Subcutaneous adipose tissue (tissue), 4 donors: ENCODE data around the gene PID1. TPM values are rescaled to one million over a fixed set of nuclear protein-coding genes. Genes with fewer than 3 reads are reported as not detected.

Experiments used
- total RNA-seq, 4 donors: library from RNA; depleted of rRNA; stranded (reverse); fragments of >200 nt; gene quantifications; one replicate each; pipeline ENCODE4 v1.1.0, GENCODE V29; 2016
- TF ChIP-seq, protein P1 (sequence below): fragments of 450-650 bp; IDR thresholded peaks from one replicate; pipeline ENCODE4 v1.5.1; 2016; ENCODE audit warnings: low read depth, mild to moderate bottlenecking, control low read depth, antibody characterized with exemption, moderate library complexity

The PID1 gene
- total RNA-seq, 4 donors from 2014 or later: 25.8 to 59.9 (median 58.4) TPM

DNA sequence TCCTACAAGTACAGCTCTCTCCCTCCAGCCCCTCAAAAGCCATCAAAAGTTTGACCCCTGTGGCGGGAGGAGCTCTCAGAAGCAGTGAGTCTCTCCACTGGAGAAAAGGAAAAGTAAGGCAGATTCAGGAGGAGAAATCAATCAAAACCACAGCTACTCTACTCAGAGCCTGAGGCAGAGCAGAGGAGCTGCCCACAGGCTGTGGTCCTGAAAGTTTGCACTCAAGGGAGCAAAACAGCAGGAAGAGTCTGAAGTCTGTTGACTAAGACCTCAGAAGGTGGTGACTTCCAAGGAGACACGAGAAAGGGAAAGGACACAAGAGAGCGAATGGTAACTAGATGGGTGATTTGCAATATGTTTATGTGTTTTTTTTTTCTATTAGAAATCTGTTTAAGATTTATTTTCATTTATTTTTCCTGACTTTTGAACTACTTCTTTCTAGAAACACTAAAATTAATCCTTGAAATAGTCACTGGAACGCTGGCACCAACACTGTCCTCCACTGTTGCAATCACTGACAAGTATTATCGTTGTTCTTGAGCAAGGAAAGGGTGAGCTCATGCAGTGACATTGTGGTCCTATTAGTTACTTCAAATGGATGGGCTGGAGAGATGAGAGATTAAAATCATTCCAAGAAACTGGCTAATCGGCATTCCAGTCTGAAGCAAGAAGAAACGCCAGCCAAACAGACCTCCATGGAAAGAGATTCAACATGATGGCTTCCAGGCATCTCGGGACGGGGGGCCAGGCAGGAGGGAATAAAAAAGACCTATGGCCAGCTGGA, 35.8 kb downstream of the PID1 start:
- TF ChIP-seq, protein P1, sequence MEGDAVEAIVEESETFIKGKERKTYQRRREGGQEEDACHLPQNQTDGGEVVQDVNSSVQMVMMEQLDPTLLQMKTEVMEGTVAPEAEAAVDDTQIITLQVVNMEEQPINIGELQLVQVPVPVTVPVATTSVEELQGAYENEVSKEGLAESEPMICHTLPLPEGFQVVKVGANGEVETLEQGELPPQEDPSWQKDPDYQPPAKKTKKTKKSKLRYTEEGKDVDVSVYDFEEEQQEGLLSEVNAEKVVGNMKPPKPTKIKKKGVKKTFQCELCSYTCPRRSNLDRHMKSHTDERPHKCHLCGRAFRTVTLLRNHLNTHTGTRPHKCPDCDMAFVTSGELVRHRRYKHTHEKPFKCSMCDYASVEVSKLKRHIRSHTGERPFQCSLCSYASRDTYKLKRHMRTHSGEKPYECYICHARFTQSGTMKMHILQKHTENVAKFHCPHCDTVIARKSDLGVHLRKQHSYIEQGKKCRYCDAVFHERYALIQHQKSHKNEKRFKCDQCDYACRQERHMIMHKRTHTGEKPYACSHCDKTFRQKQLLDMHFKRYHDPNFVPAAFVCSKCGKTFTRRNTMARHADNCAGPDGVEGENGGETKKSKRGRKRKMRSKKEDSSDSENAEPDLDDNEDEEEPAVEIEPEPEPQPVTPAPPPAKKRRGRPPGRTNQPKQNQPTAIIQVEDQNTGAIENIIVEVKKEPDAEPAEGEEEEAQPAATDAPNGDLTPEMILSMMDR: no peak

GRCh38 chr2:229231885-229232284, 39.2 kb downstream of the PID1 start:
- TF ChIP-seq, protein P1: no peak

DNA sequence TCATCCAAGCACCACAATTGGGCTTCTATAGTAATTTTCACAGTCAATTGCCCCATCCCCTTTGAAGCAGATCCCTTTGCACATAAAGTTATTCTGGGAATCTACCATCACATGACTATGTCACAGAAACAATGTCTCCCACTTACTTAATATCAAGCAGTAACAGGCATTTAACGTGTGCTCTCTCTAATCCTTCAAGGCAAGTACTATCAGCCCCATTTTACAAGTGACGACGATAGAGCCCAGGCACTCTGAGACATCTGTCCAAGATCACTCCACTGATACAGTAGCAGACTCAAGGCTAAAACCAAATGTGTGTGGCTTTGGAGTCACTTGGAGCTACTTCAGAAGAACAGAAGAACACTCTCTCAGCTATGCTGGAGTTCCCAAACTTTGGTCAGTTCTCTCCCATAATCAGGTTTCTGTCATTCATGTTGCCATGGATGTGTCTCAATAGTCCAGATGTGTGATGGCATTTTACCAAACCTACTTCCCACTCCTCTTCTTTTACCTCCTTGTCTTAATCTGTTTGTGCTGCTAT, 39.7 kb downstream of the PID1 start:
- TF ChIP-seq, protein P1: no peak

DNA sequence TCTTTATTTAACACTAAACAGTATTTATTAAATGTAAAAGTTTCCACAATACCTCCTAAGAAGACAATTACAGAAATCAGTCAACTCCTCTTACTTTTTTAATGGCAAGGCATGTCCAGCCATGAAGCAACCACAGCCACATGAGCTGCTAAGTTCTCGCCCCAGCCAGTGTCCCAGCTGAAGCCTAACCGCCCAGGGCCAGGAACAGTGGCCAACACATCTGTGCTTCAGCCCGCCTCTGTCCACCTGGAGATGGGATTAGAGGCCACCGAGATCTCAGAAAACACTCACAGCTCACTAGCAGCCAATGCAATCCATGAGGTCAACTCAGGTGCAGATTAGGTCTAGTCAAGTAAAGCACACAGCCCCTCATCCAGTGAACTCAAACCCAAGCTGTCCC, 40.2 kb downstream of the PID1 start:
- TF ChIP-seq, protein P1: no peak

- TF ChIP-seq, protein P1: no peak
Observed at GRCh38 chr2:229230256-229230655, 40.8 kb downstream of the PID1 start.

GRCh38 chr2:229226382-229226781, 44.7 kb downstream of the PID1 start:
- TF ChIP-seq, protein P1: no peak

DNA sequence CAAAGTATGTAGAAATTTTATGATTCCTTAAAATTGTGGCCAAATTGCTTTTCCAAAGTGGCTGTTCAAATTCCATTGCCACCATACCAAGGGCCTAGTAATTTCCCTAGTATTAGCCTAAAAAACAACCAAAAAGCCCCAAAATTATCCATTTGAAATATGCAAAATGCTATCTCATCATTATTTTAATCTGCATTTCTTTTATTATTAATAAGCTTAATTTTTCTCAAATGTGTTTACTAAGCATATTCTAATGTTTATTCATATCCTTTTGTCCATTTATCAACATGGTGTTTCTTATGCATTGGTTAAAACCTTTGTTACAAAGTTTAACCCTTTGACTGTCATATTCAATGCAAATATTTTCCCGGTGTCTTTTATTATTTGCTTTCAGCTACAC, 48.0 kb downstream of the PID1 start:
- TF ChIP-seq, protein P1: no peak
